ENCODE results near the gene HYOU1.
A peak's percentile ranks its signal among the peaks of the same experiment; 100 is the strongest.

The HYOU1 gene

GRCh38 chr11:119087123-119087522, 30.1 kb upstream of the HYOU1 start:
- TF ChIP-seq CTCF (IDR thresholded peaks at IDR 0.05; ENCODE audit: low read depth, low read length), result no peak
- H3K4me3 ChIP-seq (replicated peaks in 1 of 2; ENCODE audit: low read depth in 2 of 2, low read length in 2 of 2), result no peak overlapping the region
- DNase-seq (ENCODE audit: low read depth in 2 of 2), result no peak

GRCh38 chr11:119085437-119085847, 28.4 kb upstream of the HYOU1 start:
- peak overlapping the region; percentile 76 to 93 for H3K4me3 ChIP-seq (replicated peaks in 1 of 2; ENCODE audit: low read depth in 2 of 2, low read length in 2 of 2)
- no peak for DNase-seq (ENCODE audit: low read depth in 2 of 2)
- TF ChIP-seq CTCF (IDR thresholded peaks at IDR 0.05; ENCODE audit: low read depth, low read length), result no peak

- DNase-seq (ENCODE audit: low read depth in 2 of 2), result peak; percentile 96 to 97
- TF ChIP-seq CTCF (IDR thresholded peaks at IDR 0.05; ENCODE audit: low read depth, low read length), result no peak
- peak within 1 kb of the TSS; percentile 76 to 93 for H3K4me3 ChIP-seq (replicated peaks in 1 of 2; ENCODE audit: low read depth in 2 of 2, low read length in 2 of 2)
Observed at GRCh38 chr11:119084663-119085436, 27.8 kb upstream of the HYOU1 start, which contains the start of gene HMBS. Gene HMBS (plus strand): TSS chr11:119084881. CDS start chr11:119085034, 153 bp downstream.

- DNase-seq (ENCODE audit: low read depth in 2 of 2), result no peak
Observed at GRCh38 chr11:119081682-119082260, 24.8 kb upstream of the HYOU1 start.

GRCh38 chr11:119078675-119079420, 21.8 kb upstream of the HYOU1 start:
- H3K4me3 ChIP-seq (replicated peaks in 1 of 2; ENCODE audit: low read depth in 2 of 2, low read length in 2 of 2), result no peak overlapping the region
- TF ChIP-seq CTCF (IDR thresholded peaks at IDR 0.05; ENCODE audit: low read depth, low read length), result no peak
- DNase-seq (ENCODE audit: low read depth in 2 of 2), result no peak

More at GRCh38 chr11:119081682-119082260, 24.8 kb upstream of the HYOU1 start:
- no peak overlapping the region for H3K4me3 ChIP-seq (replicated peaks in 1 of 2; ENCODE audit: low read depth in 2 of 2, low read length in 2 of 2)
- TF ChIP-seq CTCF (IDR thresholded peaks at IDR 0.05; ENCODE audit: low read depth, low read length), result no peak

- no peak for DNase-seq (ENCODE audit: low read depth in 2 of 2)
- no peak for TF ChIP-seq CTCF (IDR thresholded peaks at IDR 0.05; ENCODE audit: low read depth, low read length)
- no peak overlapping the region for H3K4me3 ChIP-seq (replicated peaks in 1 of 2; ENCODE audit: low read depth in 2 of 2, low read length in 2 of 2)
Observed at GRCh38 chr11:119077839-119078238, 20.8 kb upstream of the HYOU1 start.
